Stimulated activated CD4-positive, alpha-beta T cell treated with anti-CD3 and anti-CD28 coated beads, Interleukin-1b, Interleukin-23, amount 100 ng/mL, for 24 hours (primary cell): ENCODE measurements around the gene TXNRD3.
"Not testable (repeated sequence)": the region's sequence is repeated elsewhere in the genome, so short reads cannot be mapped to it uniquely, and the experiment has no call there.

Experiments
- DNase-seq, 4 experiments: peaks; one replicate each; pipeline ENCODE4 v3.0.0-alpha.2; 2020; ENCODE audit warnings: low read depth in 4 of 4, low spot score in 1 of 4

The TXNRD3 gene

DNA sequence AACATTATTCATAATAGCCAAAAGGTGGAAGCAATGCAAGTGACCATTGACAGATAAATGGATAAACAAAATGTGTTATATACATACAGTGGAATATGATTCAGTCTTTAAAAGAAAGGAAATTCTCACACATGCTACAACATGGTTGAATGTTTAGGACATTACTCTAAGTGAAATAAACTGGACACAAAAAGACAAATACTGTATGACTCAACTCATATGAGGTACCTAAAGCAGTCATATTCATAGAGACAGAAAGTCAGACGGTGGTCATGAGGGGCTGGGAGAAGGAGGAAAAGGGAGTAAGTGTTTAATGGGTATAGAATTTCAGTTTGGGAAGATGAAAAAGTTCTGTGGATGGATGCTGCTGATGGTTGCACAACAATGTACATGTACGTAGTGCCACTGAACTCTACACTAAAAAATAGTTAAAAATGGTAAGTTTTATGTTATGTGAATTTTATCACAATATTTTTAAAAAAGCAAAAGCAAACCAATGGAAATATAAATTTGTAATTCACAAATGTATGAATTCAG lies 5.3 kb downstream of the TXNRD3 start:
- DNase-seq, result no peak

DNA sequence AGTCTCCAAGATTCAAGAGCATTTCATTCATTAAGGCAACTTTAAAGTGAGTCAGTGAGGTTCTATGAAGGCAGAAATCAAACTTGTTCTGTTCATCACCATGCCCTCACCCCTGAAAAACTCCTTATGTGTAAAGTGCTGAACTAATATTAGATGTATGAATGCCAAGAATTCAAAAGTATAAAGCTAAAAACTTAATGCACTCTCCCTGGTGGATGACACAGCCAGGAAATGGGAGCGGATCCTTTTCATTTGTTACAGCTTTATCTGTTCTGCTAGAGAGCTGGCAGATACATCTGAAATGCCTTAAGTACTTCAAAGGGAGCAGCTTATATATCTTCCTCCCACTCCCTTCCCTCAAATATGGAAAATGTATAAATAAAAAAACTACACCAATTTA lies 8.2 kb downstream of the TXNRD3 start:
- no peak for DNase-seq

DNA sequence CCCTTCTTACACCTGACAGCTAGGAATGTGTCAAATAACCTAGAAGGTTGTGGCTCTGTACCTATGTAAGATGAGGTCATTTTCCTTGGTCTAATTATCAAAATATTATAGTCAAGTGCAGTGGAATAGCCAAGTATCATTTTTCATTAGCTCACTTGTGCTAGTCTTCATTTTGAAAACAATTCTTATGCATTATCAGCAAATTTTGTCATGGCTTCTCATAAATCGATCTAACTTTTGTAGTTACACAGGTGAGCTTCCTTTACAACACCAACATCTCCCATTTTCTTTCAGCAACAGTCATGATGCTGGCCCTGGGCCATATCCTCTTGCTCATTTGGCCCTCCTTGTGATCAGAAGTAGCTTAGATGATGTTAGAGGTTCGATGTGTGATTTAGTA lies 10.3 kb downstream of the TXNRD3 start:
- no peak for DNase-seq

DNA sequence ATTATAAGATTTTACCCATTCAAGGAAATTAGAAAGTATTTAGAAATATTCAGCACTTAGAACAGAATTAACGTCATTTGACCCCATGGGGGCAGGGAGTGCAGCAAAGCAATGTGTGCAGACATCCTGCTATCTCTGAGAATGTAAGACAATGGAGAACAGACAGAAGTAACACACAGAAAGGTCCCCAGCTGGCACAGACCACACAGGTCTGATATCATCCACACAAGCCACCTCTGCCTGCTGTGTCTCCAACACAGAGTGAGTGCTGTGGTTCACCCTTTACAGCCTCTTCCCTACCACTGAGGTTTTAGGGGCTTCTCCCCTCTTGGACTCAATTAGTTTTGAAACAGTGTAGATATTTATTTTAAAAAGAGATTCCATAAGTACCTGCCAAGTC lies 16.1 kb downstream of the TXNRD3 start:
- no peak for DNase-seq

DNA sequence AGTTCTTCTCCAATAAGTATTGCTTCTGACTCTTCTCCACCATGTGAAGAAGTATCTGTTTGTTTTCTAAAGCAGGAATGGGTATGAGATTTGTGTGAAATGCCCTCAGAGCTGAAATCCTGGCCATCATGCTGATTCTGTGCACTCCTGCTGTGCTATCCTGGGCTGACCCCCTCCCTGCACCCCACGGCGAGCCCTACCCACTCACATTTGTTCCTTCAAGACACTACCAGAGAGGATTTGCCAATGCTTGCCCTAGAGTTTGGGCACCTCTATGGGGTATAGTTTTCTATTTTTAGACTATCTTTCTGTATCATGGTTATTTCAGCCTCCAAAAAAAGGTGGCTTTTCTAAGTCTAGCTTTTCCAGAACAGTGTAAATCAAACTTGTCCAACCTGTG lies 18.5 kb downstream of the TXNRD3 start:
- no peak for DNase-seq

DNA sequence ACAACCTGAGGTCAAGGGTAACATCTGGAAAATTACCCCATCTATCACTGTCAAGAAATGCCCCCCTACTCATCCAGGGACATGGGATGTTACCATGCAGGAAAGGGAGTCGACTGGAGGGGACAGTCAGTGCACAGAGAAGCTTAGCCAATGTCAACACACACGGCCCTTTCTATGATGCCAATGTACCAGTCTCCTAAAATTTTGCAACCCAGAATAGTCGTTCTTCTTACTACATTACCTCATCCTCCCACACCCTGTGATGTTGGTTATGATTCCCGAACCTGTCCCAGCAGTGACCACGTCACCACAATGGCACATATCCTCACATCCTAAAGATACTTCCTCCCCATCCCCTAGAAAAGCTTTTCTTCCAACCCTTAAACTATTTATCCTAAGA lies 20.1 kb downstream of the TXNRD3 start:
- DNase-seq, result no peak

DNA sequence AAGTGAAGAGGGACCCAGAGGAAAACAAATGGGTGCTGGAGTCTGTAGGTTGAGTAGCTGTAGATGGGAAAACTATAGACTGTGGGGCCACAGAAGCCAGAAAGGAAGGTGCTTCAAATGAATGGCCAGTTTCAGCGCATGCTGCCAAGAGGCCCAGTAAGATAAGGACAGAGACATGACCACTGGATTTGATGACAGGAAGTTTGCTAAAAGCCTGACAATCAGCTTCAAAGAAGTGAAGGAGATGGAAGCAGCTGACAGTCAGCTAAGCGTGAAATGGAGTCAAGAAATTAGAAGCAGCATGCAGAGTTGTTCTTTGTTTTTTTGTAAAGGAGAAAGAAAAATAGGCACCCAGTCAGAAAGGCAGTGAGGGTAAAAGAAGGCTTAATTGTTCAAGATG lies 24.9 kb downstream of the TXNRD3 start:
- DNase-seq, result no peak

DNA sequence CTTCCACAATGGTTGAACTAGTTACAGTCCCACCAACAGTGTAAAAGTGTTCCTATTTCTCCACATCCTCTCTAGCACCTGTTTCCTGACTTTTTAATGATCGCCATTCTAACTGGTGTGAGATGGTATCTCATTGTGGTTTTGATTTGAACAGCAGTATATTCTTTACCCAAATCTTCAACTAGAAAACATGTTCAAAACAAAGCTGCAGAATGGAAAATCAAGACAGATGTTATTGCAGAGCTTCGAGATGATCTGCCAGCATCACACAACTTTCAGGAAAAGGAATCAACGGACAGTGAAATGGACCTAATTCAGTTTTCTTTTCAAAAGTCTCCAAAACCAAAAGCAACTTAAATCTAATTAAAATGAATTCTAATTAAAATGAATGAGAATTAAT lies 29.2 kb downstream of the TXNRD3 start:
- DNase-seq, result not testable (repeated sequence)

DNA sequence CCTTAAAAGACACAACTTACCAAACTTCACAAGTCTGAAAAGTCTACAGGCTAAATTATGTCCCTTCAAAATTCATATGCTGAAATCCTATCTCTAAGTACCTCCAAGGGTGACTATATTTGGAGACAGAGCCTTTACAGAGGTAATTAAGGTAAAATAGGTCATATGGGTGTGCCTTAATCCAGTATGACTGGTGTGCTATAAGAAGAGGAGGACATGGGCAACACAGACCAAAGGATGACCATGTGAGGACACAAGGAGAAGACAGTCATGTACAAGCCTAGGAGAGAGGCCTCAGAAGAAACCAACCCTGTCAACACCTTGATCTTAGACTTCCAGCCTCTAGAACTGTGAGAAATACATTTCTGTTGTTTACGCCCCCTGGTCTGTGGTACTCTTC lies 32.2 kb downstream of the TXNRD3 start:
- DNase-seq, result no peak

DNA sequence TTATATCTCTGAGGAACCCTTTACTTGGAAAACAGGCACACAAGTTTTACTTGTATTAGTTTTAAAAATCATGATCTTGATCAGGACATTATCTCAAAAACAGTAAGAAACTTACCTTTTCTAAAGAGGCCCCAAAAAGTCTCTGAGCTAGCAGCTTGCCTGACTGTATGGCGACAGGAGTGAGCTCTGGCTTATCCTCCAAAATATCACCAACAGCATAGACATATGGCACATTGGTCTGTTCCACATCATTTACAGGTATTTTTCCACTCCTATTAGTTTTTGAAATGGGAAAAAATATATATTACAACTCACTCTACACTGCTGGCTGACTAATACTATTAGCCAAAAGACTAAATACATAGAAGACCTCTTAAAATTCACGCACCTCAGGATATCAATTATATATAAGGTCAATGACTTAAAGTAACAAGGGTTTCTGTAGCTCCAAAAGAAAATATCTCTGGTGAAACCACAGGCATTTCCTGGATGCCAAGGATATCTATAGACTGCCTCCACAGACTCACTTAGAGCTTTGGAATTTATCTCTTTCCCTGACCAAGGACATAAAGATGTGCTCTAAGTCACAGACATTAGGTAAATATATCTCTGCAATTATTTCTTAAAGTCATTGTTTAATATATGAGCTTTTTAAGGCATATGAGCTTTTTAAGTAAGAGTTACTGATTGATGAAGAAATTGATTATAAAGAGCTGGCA lies 33.1 kb downstream of the TXNRD3 start:
- DNase-seq, result no peak

DNA sequence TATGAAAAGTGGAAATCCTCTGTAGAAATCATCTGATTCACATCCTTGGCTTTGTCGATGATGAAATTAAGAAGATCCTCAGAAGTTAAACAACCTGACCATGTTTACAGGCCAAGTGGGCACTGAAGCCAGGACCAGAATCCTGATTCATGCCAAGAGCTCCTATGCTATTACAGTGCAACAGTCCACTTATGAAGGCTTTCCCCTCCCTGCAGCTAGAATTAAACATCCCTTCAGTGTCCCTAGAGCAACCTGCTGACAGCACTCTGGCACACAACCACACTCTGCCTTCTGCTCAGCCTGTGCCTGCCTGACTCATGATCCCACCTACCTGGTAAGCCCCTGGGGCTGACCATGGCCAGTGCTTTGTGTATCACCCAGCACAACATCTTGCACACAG lies 33.8 kb downstream of the TXNRD3 start:
- DNase-seq, result no peak

DNA sequence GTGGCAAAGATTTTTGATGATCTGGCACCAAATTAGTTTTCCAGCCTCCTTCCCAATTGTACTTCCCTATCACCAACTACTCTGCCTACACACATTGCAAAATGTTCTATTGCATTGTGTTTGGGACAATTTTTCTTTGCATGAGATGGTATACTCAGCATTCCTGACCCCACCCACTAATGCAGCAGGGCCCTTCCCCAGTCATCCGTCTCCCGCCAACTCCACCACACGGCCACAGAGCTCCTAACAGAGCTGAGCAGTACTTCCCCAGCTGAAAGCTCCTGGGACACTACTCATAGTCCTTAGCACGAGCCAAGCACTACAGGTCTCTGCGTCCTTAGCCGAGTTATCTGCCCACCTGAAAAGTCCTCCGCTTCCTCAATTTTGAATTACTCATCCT lies 34.2 kb downstream of the TXNRD3 start:
- no peak for DNase-seq

DNA sequence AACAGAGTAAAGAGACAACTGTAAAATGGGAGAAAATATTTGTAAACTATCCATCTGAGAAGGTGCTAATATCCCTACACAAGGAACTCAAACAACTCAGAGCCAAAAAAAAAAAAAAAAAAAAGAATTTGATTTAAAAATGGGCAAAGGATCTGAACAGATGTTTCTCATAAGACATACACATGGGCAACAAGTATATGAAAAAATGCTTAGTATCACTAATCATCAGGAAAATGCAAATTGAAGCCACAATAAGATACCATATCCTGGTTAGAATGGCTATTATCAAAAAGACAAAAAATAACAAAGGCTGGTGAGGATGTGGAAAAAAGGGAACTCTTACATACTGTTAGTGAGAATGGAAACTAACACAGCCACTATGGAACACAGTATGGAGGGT lies 36.2 kb downstream of the TXNRD3 start:
- no peak for DNase-seq

DNA sequence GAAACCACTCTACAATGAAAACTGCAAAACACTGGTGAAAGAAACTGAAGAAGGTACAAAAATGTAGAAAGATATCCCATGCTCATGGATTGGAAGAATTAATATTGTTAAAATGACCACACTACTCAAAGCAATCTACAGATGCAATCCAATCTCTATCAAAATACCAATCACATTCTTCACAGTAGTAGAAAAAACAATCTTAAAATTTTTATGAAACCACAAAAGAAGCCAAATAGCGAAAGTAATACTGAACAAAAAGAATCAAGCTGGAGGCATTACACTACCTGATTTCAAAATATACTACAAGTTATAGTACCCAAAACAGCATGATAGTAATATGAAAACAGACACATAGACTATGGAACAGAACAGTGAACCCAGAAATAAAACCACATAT lies 36.9 kb downstream of the TXNRD3 start:
- no peak for DNase-seq

DNA sequence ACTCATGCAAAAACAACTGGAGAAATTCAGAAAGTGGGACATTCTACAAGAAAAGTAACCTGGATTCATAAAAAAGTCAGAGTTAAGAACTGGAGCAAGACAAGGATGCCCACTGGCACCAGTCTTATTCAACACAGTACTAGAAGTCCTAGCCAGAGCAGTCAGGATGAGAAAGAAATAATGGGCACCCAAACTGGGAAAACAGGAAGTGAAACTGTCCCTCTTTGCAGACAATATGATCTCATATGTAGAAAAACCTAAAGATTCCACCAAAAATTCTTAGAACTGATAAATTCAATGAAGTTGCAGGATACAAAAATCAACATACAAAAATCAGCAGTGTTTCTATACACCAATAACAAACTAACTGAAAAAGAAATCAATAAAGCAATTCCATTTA lies 37.4 kb downstream of the TXNRD3 start:
- DNase-seq, result no peak

DNA sequence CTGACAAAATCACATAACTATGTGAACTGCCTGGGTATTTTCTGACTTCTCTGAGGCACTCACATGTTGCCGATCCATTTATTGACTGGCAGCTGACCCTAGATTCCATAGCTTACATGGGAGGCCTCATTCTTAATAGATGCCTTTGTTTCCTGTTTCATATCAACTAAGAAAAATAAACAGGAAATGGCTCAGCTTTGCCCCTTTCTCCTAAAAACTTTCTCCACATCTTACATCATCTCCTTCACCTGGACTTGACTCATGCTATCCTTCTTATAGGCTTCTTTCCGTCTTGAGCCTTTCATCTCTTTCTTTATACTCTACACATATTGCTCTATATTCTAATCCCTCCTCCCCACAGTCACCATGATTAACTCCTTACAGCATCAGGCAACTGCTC lies 38.0 kb downstream of the TXNRD3 start:
- no peak for DNase-seq

DNA sequence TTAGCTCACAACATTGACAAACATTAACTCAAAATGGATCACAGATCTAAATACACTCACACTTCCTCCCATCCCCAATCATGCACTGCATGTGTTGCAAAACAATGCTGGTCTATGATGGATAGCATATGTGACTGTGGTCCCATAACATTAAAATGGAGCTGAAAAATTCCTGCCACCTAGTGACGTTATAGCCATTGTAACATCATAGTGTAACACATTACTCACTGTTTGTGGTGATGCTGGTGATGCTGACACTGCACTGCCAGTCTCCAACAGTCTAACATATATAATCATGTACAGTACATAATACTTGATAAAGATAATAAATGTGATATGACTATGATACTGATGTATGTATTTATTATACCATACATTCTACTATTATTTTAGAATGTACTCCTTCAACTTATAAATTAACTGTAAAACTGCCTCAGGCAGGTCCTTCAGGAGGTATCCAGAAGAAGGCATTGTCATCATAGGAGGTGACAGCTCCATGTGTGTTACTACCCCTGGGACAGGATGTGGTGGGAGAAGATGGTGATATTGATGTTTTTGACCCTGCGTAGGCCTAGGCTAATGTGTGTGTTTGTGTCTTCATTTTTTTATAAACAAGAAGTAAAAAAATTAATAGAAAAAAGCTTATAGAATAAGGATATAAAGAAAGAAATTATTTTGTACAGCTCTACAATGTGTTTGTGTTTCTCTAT lies 41.3 kb downstream of the TXNRD3 start:
- no peak for DNase-seq

DNA sequence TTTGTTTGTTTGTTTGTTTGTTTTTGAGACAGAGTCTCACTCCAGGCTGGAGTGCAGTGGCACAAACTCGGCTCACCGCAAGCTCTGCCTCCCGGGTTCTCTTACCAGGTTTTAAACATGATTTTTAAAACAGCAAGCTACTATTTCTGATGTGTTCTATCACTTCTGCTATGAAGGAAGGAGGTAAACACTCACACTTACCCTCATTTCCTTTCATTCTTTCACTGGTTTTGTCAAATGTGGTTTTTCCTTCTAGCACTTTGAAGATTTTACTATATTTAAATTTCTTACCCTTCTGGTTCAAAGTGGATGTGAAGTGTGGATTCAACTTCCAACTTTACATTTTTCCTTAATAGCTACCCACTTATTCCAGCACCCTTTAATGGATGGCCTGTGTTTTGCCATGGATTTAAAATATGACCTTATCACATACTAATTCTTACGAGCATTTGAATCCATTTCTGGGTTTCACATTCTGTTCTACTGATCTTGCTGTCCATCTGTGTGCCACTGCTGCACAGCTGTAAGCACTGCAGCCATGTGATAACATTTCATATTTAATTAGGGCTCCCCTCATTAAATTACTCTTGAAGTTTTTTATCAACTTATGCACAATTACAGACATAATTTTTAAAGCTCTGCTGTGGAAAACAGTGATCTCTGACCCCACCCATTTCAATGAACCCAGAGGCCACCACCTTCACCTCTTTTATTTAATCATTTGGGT lies 42.3 kb downstream of the TXNRD3 start:
- no peak for DNase-seq

DNA sequence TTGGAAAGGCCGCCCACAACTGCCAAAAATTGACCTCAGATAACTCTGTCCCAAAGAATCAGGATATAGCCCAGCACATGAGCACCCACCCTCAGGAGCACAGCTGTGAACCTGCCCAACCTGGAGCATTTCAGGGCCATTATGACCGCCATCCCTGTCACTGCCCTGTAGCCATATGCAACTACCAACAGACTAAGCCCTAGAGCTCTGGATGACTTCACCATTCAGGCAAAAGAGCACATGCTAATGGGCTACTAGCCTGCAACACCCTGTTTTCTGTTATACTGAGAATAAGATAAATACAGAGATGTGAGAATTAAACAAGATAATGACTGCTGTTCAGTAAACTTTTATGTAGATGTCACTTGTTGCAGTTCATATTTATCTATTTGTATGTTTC lies 45.0 kb downstream of the TXNRD3 start:
- DNase-seq, result no peak

DNA sequence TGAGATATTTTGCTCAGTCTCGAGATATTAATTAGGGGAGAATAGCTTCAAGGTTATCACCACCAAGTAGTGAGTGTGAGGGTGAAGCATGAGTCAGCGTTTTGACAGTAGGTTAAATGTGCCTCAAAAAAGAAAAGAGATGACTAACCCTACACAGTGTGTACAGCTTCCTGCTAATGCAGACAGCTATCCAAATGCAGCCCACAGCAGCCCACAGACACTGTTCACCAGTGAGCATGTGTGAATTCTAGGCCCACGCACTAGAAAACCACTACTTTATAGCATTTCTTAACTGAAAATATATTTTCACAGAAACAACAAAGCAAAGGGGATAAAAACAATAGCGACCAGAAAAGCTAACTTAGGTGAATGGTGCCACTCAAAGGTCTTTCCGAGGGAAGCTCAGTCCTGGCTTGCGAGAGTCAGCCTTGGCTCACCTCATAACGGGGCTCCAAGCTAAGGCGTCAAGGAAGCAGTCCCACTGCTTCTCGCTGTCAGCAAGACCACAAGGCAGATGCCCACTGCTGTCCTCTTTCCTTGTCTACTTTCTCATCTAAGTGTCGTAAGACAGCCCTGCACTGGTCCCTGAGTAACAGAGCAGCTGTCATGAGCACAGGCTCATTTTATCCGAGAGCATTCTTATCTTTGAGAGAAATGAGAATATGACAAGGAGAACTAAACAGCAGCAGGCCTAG lies 47.6 kb downstream of the TXNRD3 start:
- no peak for DNase-seq

DNA sequence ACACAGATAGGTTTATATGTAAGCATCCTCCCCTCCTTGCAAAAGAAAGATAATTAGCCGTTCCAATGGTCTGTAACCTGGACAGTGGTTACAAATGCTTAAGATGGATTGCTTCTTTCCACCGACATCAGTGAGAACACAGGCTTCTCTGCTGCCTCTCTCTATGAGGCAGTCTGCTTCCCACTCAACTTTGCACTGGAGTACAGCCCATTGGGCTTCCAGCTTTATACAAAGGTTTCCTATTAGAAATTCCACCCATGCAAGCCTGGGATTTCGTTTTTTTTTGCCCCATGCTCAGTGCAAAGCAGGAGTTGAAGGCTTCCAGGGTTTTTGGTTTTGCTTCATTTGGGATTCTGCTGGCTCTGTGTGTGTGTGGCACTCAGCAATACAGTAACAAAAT lies 48.9 kb downstream of the TXNRD3 start:
- no peak for DNase-seq

DNA sequence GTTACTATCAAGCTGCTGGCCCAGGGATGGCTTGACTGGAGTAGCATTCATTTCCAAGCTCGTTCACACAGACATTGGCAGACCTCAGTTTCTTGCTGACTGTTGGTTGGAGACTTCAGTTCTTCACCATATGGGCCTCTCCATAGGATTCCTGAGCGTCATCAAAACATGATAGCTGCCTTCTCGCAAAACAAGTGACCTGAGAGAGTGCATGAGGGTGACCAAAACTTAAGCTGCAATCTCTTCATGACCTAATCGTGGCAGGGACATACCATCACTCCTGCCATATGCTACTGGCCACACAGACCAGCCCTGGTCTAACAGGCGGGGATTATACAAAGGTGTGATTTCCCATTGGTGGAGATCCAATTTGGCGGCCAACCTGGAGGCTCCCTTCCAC lies 50.2 kb downstream of the TXNRD3 start:
- DNase-seq, result no peak
